ENCODE measurements around the gene WASF2. TPM values are rescaled to one million over a fixed set of nuclear protein-coding genes. Genes with fewer than 3 reads are reported as not detected.
A peak's percentile ranks its signal among the peaks of the same experiment; 100 is the strongest.

Gene WASF2
- total and polyA plus RNA-seq, 9 donors = 22.4 to 99.8 (median 72.4) TPM

GRCh38 chr1:27360159-27361043 is 129.6 kb downstream of the WASF2 start:
- H3K4me1 ChIP-seq (ENCODE audit: control insufficient read depth, insufficient read depth, low read length) = peaks cover 33% of the 10 kb centered on the region
- H3K36me3 ChIP-seq (ENCODE audit: control insufficient read depth, insufficient read depth, low read length) = peaks cover 39% of the 10 kb centered on the region
- H3K27ac ChIP-seq (ENCODE audit: low read length) = no peak overlapping the region
- H3K27me3 ChIP-seq (ENCODE audit: control insufficient read depth, insufficient read depth, low read length) = peaks cover 21% of the 10 kb centered on the region
- 14% methylated on average over 41 of the region's 71 CpGs for WGBS (ENCODE audit: insufficient coverage)
- DNase-seq = no peak
- peak overlapping the region; percentile 13 for H3K4me3 ChIP-seq (ENCODE audit: low read length)
- H3K9me3 ChIP-seq (replicated peaks; ENCODE audit: control insufficient read depth, low read depth, low read length) = no peaks in the 10 kb centered on the region

- DNase-seq = no peak
- Histone ChIP-seq H3K4me1 (ENCODE audit: control insufficient read depth, insufficient read depth, low read length) (peaks cover 27% of the 10 kb centered on the region), H3K27ac (ENCODE audit: low read length) (no peak overlapping the region), H3K27me3 (ENCODE audit: control insufficient read depth, insufficient read depth, low read length) (peaks cover 21% of the 10 kb centered on the region), H3K36me3 (ENCODE audit: control insufficient read depth, insufficient read depth, low read length) (peaks cover 42% of the 10 kb centered on the region), H3K4me3 (ENCODE audit: low read length) (no peak overlapping the region), H3K9me3 (replicated peaks; ENCODE audit: control insufficient read depth, low read depth, low read length) (no peaks in the 10 kb centered on the region)
- WGBS (ENCODE audit: insufficient coverage) = 61% methylated on average over 6 of the region's 9 CpGs
Observed at GRCh38 chr1:27359822-27360158, 130.2 kb downstream of the WASF2 start.

GRCh38 chr1:27358928-27359313 is 131.0 kb downstream of the WASF2 start:
- Histone ChIP-seq H3K9me3 (replicated peaks; ENCODE audit: control insufficient read depth, low read depth, low read length) (no peaks in the 10 kb centered on the region), H3K27me3 (ENCODE audit: control insufficient read depth, insufficient read depth, low read length) (peaks cover 21% of the 10 kb centered on the region), H3K4me1 (ENCODE audit: control insufficient read depth, insufficient read depth, low read length) (peaks cover 22% of the 10 kb centered on the region), H3K27ac (ENCODE audit: low read length) (no peak overlapping the region), H3K36me3 (ENCODE audit: control insufficient read depth, insufficient read depth, low read length) (peaks cover 36% of the 10 kb centered on the region), H3K4me3 (ENCODE audit: low read length) (no peak overlapping the region)
- WGBS (ENCODE audit: insufficient coverage) = over 99% methylated on average over 5 of the region's 5 CpGs
- no peak for DNase-seq

GRCh38 chr1:27358038-27358927 is 131.7 kb downstream of the WASF2 start:
- H3K36me3 ChIP-seq (ENCODE audit: control insufficient read depth, insufficient read depth, low read length) = peaks cover 30% of the 10 kb centered on the region
- no peak overlapping the region for H3K4me3 ChIP-seq (ENCODE audit: low read length)
- H3K9me3 ChIP-seq (replicated peaks; ENCODE audit: control insufficient read depth, low read depth, low read length) = no peaks in the 10 kb centered on the region
- WGBS (ENCODE audit: insufficient coverage) = 89% methylated on average over 13 of the region's 21 CpGs
- H3K27me3 ChIP-seq (ENCODE audit: control insufficient read depth, insufficient read depth, low read length) = peaks cover 21% of the 10 kb centered on the region
- no peak overlapping the region for H3K27ac ChIP-seq (ENCODE audit: low read length)
- H3K4me1 ChIP-seq (ENCODE audit: control insufficient read depth, insufficient read depth, low read length) = peaks cover 22% of the 10 kb centered on the region
- DNase-seq = no peak

GRCh38 chr1:27357281-27358037 is 132.5 kb downstream of the WASF2 start:
- Histone ChIP-seq H3K27me3 (ENCODE audit: control insufficient read depth, insufficient read depth, low read length) (peaks cover 21% of the 10 kb centered on the region), H3K4me1 (ENCODE audit: control insufficient read depth, insufficient read depth, low read length) (peaks cover 22% of the 10 kb centered on the region), H3K36me3 (ENCODE audit: control insufficient read depth, insufficient read depth, low read length) (peaks cover 22% of the 10 kb centered on the region), H3K9me3 (replicated peaks; ENCODE audit: control insufficient read depth, low read depth, low read length) (no peaks in the 10 kb centered on the region), H3K4me3 (ENCODE audit: low read length) (peak overlapping the region; percentile 13), H3K27ac (ENCODE audit: low read length) (no peak overlapping the region)
- WGBS (ENCODE audit: insufficient coverage) = 23% methylated on average over 38 of the region's 40 CpGs
- peak; percentile 76 for DNase-seq

GRCh38 chr1:27356619-27357280 is 133.2 kb downstream of the WASF2 start:
- peaks cover 22% of the 10 kb centered on the region for H3K4me1 ChIP-seq (ENCODE audit: control insufficient read depth, insufficient read depth, low read length)
- DNase-seq = no peak
- 63% methylated on average over 34 of the region's 37 CpGs for WGBS (ENCODE audit: insufficient coverage)
- H3K9me3 ChIP-seq (replicated peaks; ENCODE audit: control insufficient read depth, low read depth, low read length) = no peaks in the 10 kb centered on the region
- peaks cover 19% of the 10 kb centered on the region for H3K36me3 ChIP-seq (ENCODE audit: control insufficient read depth, insufficient read depth, low read length)
- H3K27me3 ChIP-seq (ENCODE audit: control insufficient read depth, insufficient read depth, low read length) = peaks cover 21% of the 10 kb centered on the region
- H3K27ac ChIP-seq (ENCODE audit: low read length) = no peak overlapping the region
- H3K4me3 ChIP-seq (ENCODE audit: low read length) = no peak overlapping the region

- WGBS (ENCODE audit: insufficient coverage) = 84% methylated on average over 13 of the region's 13 CpGs
- Histone ChIP-seq H3K9me3 (replicated peaks; ENCODE audit: control insufficient read depth, low read depth, low read length) (no peaks in the 10 kb centered on the region), H3K27ac (ENCODE audit: low read length) (no peak overlapping the region), H3K27me3 (ENCODE audit: control insufficient read depth, insufficient read depth, low read length) (peaks cover 26% of the 10 kb centered on the region), H3K4me3 (ENCODE audit: low read length) (no peak overlapping the region), H3K36me3 (ENCODE audit: control insufficient read depth, insufficient read depth, low read length) (peaks cover 14% of the 10 kb centered on the region), H3K4me1 (ENCODE audit: control insufficient read depth, insufficient read depth, low read length) (peaks cover 24% of the 10 kb centered on the region)
- DNase-seq = no peak
Observed at GRCh38 chr1:27356277-27356618, 133.7 kb downstream of the WASF2 start.

GRCh38 chr1:27355683-27356082 is 134.3 kb downstream of the WASF2 start:
- DNase-seq = no peak
- H3K4me1 ChIP-seq (ENCODE audit: control insufficient read depth, insufficient read depth, low read length) = peaks cover 29% of the 10 kb centered on the region
- H3K27me3 ChIP-seq (ENCODE audit: control insufficient read depth, insufficient read depth, low read length) = peaks cover 31% of the 10 kb centered on the region
- H3K4me3 ChIP-seq (ENCODE audit: low read length) = no peak overlapping the region
- H3K9me3 ChIP-seq (replicated peaks; ENCODE audit: control insufficient read depth, low read depth, low read length) = no peaks in the 10 kb centered on the region
- no peak overlapping the region for H3K27ac ChIP-seq (ENCODE audit: low read length)
- WGBS (ENCODE audit: insufficient coverage) = 84% methylated on average over 4 of the region's 5 CpGs
- H3K36me3 ChIP-seq (ENCODE audit: control insufficient read depth, insufficient read depth, low read length) = peaks cover 14% of the 10 kb centered on the region

Measured in muscle of leg (tissue), 11 donors.